IPS-11a (cell line): ENCODE measurements around the gene FUBP3.
"Not testable (repeated sequence)": the region's sequence is repeated elsewhere in the genome, so short reads cannot be mapped to it uniquely, and the experiment has no call there.

Source experiments
- H3K4me3 ChIP-seq: one replicate; pipeline ENCODE4 v1.5.1; 2013; ENCODE audit warnings: low read depth, low read length, control low read depth

FUBP3 gene

GRCh38 chr9:130680836-130681768 lies 101.7 kb downstream of the FUBP3 start:
- H3K4me3 ChIP-seq, result peak overlapping the region; percentile 50

GRCh38 chr9:130681769-130682420 lies 102.5 kb downstream of the FUBP3 start:
- H3K4me3 ChIP-seq, result peak overlapping the region; percentile 45

GRCh38 chr9:130682421-130683121 lies 103.2 kb downstream of the FUBP3 start:
- H3K4me3 ChIP-seq, result no peak overlapping the region

DNA sequence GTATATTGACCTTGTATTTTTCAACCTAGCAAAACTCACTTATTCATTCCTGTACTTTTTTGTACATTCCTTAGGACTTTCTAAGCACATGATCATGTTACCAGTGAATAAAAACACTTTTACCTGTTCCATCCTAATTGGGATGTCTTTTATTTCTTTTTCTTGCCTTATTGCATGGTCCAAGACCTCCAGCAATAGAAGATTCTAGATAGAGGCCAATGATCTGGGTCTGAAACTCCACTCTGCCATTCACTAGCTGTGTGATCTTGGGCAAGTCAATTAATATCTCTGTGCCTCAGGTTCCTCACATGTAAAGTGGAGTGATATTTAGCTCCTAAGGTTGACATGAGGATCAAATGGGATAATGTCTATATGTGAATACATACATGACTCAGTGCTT lies 105.7 kb downstream of the FUBP3 start:
- H3K4me3 ChIP-seq, result no peak overlapping the region

DNA sequence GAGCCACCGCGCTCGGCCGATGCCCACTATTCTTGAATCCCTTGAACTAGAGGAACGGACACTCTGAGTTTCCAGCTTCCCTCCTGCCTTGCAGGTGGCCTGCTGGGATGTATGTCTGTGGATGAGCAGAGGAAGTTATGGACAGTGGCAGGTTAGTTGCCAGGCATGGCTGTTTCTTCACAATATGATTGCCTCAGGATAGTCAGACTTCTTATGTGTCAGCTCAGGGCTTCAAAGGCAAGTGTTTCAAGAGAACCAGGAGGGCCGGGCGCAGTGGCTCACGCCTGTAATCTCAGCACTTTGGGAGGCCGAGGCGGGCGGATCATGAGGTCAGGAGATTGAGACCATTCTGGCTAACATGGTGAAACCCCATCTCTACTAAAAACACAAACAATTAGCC lies 106.6 kb downstream of the FUBP3 start:
- not testable (repeated sequence) for H3K4me3 ChIP-seq

DNA sequence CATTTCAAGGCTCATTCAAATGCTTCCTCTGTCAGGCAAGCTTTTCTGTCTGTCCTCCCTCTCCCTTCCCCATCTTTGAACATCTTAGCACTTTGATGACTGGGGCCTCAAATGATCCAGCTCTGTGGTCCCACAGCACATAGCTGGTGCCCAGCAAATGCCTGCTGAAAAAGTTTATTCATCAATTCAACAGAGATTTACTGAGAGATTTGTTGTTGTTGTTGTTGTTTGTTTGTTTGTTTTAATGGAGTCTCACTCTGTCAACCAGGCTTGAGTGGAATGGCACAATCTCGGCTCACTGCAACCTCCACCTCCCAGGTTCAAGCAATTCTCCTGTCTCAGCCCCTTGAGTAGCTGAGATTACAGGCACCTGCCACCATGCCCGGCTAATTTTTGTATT lies 108.2 kb downstream of the FUBP3 start:
- no peak overlapping the region for H3K4me3 ChIP-seq
